Thyroid gland (tissue), 4 donors: ENCODE measurements around the gene PLAAT2.

Experiments
- POLR2A ChIP-seq, 2 donors: fragments of 450-650 bp; IDR thresholded peaks; one replicate each; pipeline ENCODE4 v1.6.1; 2017; ENCODE audit warnings: antibody characterized with exemption in 2 of 2, mild to moderate bottlenecking in 2 of 2, moderate library complexity in 1 of 2
- TF ChIP-seq, protein P1 (sequence below), 6 experiments: fragments of 200-600 bp in 3 of 6; fragments of 450-650 bp in 3 of 6; sonication (generic) in 3 of 6; IDR thresholded peaks; one replicate each; pipeline ENCODE4 v1.5.1; 2016 to 2019; ENCODE audit warnings: antibody characterized with exemption in 6 of 6, mild to moderate bottlenecking in 2 of 6, inconsistent platforms in 1 of 6, moderate library complexity in 1 of 6

DNA sequence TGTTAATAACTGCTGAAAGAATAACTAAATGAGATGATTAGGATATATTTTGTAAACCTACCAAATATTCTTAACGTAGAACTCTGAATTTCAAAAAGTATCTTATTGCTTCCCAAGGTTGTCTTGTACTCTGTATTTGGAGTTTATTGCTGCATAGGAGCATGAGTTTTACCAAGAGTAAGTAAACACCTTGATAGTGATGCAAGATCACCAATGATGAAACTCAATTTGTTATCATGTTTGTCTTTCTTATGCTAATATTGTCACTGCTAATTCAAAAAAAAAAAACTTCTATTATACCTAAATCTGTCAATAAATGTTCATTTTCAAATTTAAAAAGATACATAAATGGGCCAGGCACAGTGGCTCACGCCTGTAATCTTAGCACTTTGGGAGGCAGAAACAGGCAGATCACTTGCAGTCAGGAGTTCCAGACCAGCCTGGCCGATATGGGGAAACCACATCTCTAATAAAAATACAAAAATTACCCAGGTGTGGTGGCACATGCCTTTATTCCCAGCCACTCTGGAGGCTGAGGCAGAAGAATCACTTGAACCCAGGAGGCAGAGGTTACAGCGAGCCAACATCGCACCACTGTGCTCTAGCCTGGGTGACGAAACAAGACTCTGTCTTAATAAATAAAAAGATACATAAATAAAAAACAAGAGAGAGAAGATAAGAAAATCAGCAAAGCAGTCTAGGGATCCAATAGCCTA is 23.4 kb upstream of the PLAAT2 start:
- TF ChIP-seq, protein P1, sequence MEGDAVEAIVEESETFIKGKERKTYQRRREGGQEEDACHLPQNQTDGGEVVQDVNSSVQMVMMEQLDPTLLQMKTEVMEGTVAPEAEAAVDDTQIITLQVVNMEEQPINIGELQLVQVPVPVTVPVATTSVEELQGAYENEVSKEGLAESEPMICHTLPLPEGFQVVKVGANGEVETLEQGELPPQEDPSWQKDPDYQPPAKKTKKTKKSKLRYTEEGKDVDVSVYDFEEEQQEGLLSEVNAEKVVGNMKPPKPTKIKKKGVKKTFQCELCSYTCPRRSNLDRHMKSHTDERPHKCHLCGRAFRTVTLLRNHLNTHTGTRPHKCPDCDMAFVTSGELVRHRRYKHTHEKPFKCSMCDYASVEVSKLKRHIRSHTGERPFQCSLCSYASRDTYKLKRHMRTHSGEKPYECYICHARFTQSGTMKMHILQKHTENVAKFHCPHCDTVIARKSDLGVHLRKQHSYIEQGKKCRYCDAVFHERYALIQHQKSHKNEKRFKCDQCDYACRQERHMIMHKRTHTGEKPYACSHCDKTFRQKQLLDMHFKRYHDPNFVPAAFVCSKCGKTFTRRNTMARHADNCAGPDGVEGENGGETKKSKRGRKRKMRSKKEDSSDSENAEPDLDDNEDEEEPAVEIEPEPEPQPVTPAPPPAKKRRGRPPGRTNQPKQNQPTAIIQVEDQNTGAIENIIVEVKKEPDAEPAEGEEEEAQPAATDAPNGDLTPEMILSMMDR (IDR thresholded peaks at IDR 0.05): no peak
- no peak for TF ChIP-seq POLR2A (IDR thresholded peaks at IDR 0.05)
